Measurements from ENCODE around the gene UBR2.
"Not testable (repeated sequence)": the region's sequence is repeated elsewhere in the genome, so short reads cannot be mapped to it uniquely, and the experiment has no call there.

UBR2 gene

DNA sequence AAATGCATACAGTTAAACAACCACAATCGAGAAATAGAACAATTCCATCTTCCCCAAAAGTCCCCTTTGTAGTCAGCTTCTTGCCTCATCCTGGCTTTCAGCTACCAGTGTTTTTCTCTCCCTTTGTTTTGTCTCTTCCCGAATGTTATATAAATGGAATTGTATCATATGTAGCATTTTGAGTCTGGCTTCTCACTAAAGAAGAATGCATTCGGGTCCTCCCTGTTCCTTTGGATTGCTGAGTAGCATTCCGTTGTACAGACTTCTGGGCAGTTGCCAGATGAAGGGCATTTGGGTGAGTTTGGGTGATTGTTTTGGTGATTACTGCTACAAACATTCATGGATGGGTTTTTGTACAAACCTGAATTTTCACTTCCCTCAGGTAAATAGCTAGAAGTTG lies 130.8 kb downstream of the UBR2 start:
- DNase-seq: no peak

DNA sequence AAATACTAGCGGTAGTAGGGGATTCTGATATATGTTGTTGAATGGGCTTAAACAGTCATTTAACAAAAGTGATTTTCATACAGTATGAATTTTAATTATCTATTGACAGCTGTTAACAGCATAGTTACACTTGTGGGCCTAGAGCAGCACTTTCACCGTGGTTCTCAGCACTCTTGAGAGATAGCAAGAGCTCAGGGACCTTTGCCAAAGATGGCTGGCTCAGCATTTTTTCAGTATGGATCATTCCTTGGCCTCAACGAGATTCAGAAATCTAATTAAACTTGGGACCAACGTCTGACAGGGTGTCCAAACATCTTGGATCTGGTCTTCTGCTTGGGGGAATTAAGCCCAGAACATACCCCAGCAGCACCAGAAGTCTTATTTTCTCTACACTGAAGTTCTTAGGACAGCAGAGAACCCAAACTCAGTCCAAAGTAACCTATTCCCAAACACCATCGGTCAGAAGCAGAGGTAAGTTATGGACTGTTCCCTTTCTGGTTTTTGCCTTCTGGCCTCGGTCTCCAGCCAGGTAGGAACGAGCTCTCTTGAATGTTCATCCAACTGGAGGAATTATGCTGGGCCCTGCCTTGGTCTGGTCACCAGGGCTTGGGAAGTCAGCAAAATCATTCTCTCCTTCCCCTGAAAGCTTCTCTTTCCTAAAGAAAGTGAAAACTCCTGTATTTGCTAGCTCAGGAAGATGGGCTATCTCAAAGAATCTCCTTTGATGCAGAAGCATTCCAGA lies 132.9 kb downstream of the UBR2 start:
- no peak for DNase-seq

DNA sequence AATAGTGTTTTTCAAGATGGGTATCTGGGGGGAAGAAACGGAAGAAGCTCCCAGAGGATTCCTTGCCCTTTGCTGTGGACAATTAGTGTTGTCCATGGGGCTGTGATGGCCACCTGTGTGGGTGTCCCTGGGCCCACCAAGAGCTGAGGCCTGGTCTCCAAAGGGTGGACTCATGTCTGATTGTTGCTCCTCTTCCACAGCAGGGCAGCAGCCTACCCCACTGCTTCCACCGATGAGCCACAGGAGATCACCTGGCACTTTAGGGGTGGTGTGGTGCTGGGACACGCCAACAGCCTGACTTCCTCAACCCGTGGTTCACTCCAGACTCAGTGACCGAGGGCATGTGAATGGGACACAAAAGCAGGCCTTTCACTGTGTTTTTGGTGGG lies 133.4 kb downstream of the UBR2 start:
- no peak for DNase-seq

DNA sequence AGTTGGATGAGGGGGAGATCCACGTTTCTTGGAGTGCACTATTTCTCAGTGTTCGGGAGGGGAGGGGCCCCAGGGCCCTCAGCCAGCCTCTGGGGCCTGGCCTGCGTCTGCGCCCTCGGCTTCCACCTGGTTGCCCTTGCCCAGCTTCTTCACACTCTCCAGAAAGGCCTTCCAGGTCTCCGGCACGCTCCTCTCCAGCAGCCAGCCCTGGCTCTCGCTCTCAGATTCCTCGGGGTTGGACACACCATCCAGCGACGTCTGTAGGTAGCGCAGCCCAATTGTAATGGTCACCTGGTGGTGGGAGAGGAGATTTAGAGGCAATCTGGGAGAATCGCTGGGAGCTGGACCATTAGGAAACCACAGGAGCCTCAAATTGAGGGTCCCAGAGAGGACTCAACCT lies 134.4 kb downstream of the UBR2 start:
- no peak for DNase-seq

DNA sequence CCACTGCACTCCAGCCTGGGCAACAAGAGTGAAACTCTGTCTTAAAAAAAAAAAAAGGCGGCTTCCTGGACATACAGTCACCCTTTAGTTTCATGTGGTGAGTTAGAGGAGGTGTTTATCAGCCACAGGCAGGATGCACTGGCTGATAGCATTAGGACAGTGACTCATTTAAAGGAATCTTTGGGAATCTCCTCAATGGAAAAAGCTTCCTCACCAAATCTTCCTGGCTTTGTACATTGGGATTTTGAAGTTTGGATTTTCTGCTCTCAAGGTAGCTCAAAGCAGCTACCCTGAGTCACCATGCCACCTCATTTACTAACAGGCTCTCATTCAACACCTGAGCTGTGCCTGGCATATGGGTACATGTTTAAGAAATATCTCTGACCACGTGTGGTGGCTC lies 138.4 kb downstream of the UBR2 start:
- no peak for DNase-seq

- not testable (repeated sequence) for DNase-seq
Observed at GRCh38 chr6:42702786-42703185, 139.0 kb downstream of the UBR2 start.

DNA sequence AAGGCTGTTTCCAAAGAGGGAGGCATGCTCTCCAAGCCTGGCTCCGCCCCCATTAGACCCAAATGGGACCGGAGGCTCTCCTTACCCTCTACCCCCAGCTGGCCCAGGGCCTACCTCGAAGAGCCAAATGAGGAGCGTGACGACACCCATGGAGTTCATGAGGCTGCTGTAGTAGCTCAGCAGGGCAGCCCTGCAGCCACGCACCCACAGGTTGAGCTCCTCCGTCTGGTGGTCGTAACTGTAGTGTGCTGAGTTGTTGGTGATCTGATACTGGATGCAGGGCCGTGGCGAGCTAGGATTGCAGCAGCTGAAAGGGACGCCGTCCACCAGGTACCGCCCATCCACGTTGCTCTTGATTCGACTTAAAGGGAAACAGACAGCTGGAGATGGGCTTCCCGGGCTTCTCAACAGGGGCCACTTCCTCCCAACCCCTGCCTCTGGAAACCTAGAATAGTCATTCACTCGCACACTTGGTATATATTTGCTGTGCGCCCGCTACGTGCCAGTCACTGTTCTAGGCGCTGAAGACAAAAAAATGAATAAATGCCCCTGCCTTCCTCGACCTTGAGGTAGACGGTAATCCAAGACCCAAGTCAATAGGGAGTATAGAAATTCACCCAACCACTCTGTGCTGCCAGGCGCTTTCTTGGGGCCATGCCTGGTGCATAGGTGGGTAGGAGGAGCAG lies 140.6 kb downstream of the UBR2 start:
- DNase-seq: no peak

DNA sequence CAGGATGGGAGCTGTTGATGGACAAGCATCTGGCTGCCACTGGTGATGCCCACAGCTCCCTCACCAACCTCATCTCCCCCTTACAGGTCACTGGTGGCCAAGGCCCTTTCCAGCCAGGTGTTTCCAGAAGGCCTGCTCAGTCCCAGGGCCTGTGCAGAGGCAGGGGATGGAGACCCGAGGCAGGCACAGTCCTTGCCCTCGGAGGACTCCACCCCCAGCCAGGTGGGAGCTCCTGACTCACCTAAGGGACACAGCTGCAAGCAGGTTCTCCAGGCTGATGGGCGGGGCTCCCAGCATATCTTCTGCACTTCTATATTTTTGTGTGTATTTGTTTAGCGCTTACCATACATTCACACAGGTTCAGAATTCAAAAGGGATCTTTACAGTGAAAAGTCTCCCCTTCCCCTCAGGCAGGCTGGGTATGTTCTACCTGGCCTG lies 141.1 kb downstream of the UBR2 start:
- no peak for DNase-seq

GRCh38 chr6:42707595-42707994 lies 143.8 kb downstream of the UBR2 start:
- no peak for DNase-seq

DNA sequence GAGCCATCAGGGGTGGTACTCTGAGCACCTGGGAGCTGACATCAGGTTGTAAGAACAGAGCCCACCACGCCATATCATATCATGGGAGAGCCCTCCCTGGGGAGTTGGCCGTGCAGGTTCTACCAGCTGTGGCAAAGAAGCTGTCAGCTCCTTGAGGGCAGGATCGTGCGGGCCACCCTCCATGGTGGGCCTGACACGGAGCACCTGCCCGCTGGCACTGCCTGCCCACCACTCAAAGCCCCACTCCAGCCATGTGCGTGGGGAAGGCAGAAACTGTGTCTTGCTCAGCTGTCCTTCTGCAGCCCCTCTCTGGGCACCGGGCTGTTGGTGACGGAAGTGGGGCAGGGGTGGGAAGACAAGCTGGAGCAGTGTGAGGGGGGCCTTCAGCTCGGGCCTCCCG lies 144.3 kb downstream of the UBR2 start:
- DNase-seq: no peak

DNA sequence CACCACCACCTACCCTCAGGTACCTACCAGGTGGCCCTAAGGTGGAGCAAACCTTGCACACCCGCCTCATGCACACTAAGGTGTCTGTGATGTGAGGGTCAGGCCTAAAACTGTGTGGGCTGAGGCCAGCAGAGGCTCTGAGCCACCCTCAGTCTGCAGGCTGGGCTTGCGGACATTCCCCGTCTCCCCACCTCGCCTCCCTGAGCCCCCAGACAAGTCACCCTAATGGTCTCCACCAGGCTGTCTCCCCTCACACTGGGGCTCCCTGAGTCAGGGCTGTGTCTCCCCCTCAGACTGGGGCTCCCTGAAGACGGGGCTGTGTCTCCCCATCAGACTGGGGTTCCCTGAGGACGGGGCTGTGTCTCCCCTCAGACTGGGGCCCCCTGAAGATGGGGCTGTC lies 146.0 kb downstream of the UBR2 start:
- no peak for DNase-seq

DNA sequence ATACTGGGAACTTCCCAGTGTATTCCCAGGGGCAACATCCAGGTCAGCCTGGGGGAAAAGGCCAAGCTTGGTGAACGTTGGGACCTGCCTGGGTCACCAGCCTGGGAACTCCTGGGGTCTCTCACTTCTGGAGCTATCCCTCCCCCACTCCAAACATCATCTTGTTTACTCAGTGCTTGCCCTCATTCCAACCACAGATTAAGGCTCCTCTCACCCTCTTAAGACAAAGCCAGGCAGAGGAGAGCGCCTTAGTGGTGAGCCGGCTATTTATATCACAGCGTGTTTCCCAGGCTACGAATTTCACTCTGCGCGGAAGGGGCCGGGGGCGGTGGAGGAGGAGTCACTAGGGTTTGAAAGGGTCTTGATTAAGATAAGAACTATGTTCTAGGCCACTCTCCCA lies 146.5 kb downstream of the UBR2 start:
- DNase-seq: no peak

DNA sequence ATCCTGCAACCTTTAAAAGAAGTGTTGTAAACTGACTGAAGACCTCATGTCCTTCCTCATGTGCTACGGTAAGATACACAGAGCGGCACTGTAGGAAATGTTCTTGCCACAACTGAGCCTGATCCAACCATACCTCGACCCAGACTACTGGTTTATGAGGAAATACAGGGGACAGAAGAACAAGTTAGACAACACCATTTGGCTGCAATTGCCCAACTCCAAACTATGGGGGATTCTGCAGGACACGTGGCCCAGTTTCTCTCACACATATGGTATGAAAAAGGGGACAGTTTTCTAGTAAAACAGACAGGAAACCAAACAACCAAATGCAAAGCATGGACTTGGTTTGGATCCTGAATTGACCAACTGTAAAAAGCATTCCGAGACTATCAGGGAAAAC lies 148.1 kb downstream of the UBR2 start:
- no peak for DNase-seq

DNA sequence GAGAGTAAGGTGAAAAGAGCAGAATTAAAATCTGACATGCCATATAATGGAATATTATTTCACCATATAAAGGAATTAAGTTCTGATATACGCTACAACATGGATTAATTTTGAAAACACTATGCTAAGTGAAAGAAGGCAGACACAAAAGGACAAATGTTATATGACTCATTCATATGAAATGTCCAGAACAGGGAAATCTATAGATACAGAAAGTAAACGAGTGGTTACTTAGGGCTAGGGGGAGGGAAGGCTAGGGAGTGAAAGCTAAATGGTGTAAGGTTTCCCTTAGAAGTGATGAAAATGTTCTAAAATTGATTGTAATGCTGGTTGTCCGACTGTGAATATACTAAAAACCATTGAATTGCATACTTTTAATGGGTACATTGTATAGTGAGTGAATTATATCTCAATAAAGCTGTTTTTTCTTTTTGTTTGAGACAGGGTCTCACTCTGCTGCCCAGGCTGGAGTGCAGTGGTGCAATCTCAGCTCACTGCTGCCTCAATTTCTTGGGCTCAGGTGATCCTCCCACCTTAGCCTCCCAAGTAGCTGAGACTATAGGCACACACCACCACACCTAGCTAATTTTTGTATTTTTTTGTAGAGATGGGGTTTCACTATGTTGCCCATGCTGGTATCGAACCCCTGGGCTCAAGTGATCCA lies 150.4 kb downstream of the UBR2 start:
- no peak for DNase-seq

DNA sequence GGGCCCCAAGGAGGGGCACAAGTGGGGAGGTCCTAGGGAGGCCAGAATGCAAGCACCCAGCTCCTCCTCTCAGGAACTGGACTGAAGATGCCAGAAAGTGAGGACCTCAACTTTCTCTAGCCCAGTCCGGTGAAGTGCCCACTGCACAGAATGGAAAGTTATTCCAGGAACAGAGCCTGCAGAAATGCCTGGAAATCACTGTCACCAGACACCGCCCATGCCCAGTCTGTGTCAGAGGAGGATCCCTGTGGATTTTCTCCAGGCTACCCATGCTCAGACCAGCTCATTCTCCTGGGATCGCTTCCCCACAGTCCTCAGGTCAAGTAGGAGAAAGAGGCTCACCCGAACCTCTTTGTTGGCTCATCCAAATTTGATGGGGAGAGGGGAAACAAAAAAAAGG lies 152.0 kb downstream of the UBR2 start:
- no peak for DNase-seq

DNA sequence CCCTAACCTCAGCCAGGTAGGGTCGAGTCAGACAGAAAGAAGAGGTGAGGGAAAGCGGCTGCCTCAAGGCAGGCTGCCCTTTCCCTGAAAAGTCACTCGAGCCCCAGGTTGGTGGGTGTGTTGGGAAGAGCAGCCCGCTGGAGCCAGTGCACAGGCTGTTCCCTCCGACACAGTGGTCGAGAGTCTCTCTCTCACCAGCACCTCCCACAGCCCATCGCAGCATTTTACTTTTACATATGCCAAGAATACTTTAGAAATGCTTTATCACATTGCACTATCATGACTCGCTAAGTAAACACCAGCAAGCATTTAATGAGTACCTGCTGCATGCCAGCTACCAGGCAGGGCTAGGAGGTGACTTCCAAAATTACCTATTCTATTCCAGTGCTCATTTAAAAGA lies 156.9 kb downstream of the UBR2 start:
- DNase-seq: no peak

GRCh38 chr6:42722497-42722896 lies 158.7 kb downstream of the UBR2 start, which contains the start of gene PRPH2:
PRPH2 (minus strand) TSS chr6:42722597; CDS start chr6:42722334, 263 bp downstream.
- DNase-seq: no peak

- DNase-seq: no peak
Observed at GRCh38 chr6:42724825-42725224, 161.0 kb downstream of the UBR2 start.

GRCh38 chr6:42726026-42726425 lies 162.2 kb downstream of the UBR2 start:
- no peak for DNase-seq

DNA sequence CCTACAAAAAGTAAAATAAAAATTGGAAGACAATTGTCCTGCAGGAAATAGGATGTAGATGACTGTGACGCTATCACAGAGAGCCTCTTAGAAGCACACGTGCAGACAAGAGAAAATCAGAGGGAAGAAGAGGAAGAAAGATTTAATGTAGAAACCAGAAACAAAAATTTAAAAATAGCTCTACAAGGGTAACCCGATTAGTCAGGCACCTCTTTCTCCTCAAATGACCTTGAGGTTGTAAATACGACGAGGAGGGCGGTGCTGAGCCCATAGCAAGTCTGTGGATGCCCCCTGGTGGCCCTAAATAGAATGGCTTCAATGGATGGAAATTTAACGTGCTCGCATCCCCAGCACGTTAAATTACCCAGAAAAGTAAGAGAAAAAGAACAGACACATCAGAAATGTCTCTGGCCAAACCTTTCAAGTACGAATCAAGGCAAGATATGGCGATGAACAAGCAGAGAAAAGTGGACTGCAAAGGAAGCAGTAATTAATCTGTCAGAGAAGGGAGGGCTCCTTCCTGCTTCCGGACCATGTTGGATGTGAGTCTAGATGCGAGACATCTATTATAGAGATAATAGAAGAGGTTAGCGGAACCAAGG lies 162.8 kb downstream of the UBR2 start:
- peak; percentile 82 for DNase-seq

DNA sequence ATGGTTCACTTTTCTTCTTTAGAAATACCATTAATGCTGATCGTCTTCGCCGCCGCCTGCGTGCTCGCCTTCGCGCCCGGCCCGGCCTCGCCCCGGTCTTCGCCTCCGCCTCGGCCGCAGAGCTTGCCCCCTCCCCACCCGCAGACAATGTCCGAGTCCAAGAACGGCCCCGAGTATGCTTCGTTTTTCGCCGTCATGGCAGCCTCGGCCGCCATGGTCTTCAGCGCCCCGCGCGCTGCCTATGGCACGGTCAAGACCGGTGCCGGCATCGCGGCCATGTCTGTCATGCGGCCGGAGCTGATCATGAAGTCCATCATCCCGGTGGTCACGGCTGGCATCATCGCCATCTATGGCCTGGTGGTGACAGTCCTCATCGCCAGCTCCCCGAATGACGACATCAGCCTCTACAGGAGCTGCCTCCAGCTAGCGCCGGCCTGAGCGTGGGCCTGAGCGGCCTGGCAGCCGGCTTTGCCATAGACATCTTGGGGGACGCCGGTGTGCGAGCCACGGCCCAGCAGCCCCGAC lies 163.3 kb downstream of the UBR2 start:
- no peak for DNase-seq

- no peak for DNase-seq
Observed at GRCh38 chr6:42727627-42728026, 163.8 kb downstream of the UBR2 start.

DNA sequence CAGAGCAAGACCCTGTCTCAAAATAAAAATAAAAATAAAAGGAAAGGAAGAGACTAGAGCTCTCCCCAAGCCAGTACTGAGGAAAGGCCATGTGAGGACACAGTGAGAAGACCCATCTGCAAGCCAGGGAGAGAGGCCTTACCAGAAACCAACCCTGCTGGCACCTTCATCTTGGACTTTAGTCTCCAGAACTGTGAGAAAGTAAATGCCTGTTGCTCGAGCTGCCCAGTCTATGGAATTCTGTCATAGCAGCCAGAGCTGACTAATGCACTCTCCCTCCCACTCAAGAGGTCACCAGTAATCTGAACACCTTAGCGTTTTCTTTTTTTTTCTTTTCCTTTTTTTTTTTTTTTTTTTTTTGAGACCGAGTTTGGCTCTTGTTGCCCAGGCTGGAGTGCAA lies 165.9 kb downstream of the UBR2 start:
- DNase-seq: no peak
